Measurements from ENCODE around the gene KLF11. TPM values are rescaled to one million over a fixed set of nuclear protein-coding genes. Genes with fewer than 3 reads are reported as not detected.

The KLF11 gene
- total RNA-seq, 1 experiment from 2014 or later = 21.0 TPM

- TF ChIP-seq CTCF (IDR thresholded peaks at IDR 0.05; ENCODE audit: insufficient read depth in 1 of 2, low read depth in 1 of 2, low read length in 1 of 2, severe bottlenecking in 1 of 2, unreplicated experiment in 1 of 2) = no peak
- BruUV-seq (replicated peaks) = no TSS peak
- H3K36me3 Mint-ChIP-seq (ENCODE audit: insufficient read depth, unreplicated experiment) = no peaks in the 10 kb centered on the region
- H3K36me3 ChIP-seq (ENCODE audit: control insufficient read depth, insufficient read depth, low read length) = no peaks in the 10 kb centered on the region; the same call in 1 of the 2 replicates
- H3K9me3 ChIP-seq = no peaks in the 10 kb centered on the region
- no peaks in the 10 kb centered on the region for H3K4me1 Mint-ChIP-seq (ENCODE audit: low read depth, unreplicated experiment)
- H3K27me3 ChIP-seq (replicated peaks; ENCODE audit: control insufficient read depth, insufficient read depth, low read length) = no peaks in the 10 kb centered on the region
- no peaks in the 10 kb centered on the region for H3K27me3 Mint-ChIP-seq (ENCODE audit: insufficient read depth, unreplicated experiment)
- H3K4me3 Mint-ChIP-seq (ENCODE audit: unreplicated experiment) = no peak overlapping the region
- H3K9me3 Mint-ChIP-seq (ENCODE audit: unreplicated experiment) = no peaks in the 10 kb centered on the region
- CTCF ChIA-PET = interaction anchor here (1.0 to 1.2 kb wide), 2 partner anchors 23 to 91 kb away, joined by 3 to 4 read pairs; no protein-coding TSS in a partner anchor
- POLR2A ChIA-PET = no interaction called here
- no peak for DNase-seq
- no peak overlapping the region for H3K4me3 ChIP-seq (ENCODE audit: low read depth, low read length)
- H3K4me1 ChIP-seq = no peaks in the 10 kb centered on the region
- intact Hi-C loops (cut with micrococcal nuclease; ENCODE audit: unreplicated experiment) = no loop called here
- H3K27ac Mint-ChIP-seq (ENCODE audit: unreplicated experiment) = no peak overlapping the region
These were observed 36.9 kb upstream of the KLF11 start for GRCh38 chr2:10006236-10007161.

DNA sequence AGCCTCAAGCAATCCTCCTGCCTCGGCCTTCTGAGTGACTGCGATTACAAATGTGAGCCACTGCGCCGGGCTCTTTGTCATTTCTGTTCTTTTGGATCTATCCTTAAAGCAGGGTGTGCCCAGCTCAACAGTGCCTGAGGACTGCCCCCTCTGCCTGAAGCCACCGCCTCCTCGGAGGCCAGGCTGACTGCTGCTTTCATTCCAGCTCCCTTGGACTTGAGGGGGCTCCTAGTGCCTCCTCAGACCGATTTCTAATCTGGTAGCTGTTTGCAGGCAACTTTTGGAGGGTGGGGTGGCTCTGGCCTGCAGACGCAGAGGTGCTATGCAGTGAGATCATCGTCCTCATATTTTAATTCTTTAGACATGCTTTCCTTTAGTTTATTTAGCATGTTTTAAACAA, 35.9 kb upstream of the KLF11 start:
- no peaks in the 10 kb centered on the region for H3K4me1 ChIP-seq
- H3K4me1 Mint-ChIP-seq (ENCODE audit: low read depth, unreplicated experiment) = no peaks in the 10 kb centered on the region
- no peak overlapping the region for H3K4me3 ChIP-seq (ENCODE audit: low read depth, low read length)
- no peaks in the 10 kb centered on the region for H3K9me3 ChIP-seq
- H3K27ac Mint-ChIP-seq (ENCODE audit: unreplicated experiment) = no peak overlapping the region
- no peak for DNase-seq
- no TSS peak for BruUV-seq (replicated peaks)
- ChIA-PET CTCF (no interaction called here), POLR2A (no interaction called here)
- no peak for TF ChIP-seq CTCF (IDR thresholded peaks at IDR 0.05; ENCODE audit: insufficient read depth in 1 of 2, low read depth in 1 of 2, low read length in 1 of 2, severe bottlenecking in 1 of 2, unreplicated experiment in 1 of 2)
- H3K27me3 ChIP-seq (replicated peaks; ENCODE audit: control insufficient read depth, insufficient read depth, low read length) = no peaks in the 10 kb centered on the region
- intact Hi-C loops (cut with micrococcal nuclease; ENCODE audit: unreplicated experiment) = no loop called here
- H3K4me3 Mint-ChIP-seq (ENCODE audit: unreplicated experiment) = no peak overlapping the region
- no peaks in the 10 kb centered on the region for H3K36me3 Mint-ChIP-seq (ENCODE audit: insufficient read depth, unreplicated experiment)
- H3K36me3 ChIP-seq (ENCODE audit: control insufficient read depth, insufficient read depth, low read length) = no peaks in the 10 kb centered on the region; the same call in 1 of the 2 replicates
- no peaks in the 10 kb centered on the region for H3K27me3 Mint-ChIP-seq (ENCODE audit: insufficient read depth, unreplicated experiment)
- H3K9me3 Mint-ChIP-seq (ENCODE audit: unreplicated experiment) = no peaks in the 10 kb centered on the region

DNA sequence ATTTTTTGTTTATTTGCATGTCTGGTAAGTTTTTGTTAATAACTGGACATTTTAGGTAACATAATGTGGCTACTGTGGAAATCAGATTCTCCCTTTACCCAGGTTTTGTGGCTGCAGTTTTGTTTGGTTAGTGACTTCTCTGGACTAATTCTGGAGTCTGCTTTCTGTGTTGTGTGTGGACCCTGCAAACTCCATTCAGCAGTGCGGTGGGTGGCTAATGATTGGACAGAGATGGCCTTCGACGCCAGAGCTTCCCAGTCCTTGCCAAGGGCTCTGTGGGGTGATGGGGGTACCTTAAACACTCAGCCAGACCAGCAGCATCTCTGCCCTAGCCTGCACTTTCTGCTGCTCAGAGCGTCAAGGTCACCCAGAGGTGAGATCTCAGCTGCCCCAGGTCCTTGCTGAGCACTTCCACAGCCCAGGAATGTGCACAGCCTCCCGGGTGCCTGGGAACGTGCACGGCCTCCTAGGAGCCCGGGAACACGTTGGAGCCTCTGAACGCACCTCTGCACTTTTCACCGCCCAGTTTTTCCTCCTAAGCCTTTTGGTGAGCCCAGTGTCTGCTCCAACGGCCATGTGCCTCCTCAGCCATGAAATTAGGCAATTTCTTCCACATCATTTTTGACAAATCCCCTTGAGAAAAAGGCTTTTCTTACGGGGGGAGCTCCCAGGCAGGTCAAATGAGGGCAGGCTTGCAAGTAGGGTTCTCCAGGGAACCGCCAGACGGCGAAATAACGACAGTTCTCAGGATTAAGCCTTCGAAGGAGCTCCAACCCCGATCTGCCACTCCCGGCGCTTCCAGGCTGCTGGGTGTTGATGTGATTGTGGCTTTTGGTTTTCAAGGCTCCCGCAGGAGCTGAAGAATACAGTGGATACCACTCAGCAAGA, 35.2 kb upstream of the KLF11 start:
- DNase-seq = no peak
- BruUV-seq (replicated peaks) = no TSS peak
- H3K4me3 ChIP-seq (ENCODE audit: low read depth, low read length) = no peak overlapping the region
- Mint-ChIP-seq H3K4me3 (ENCODE audit: unreplicated experiment) (no peak overlapping the region), H3K27ac (ENCODE audit: unreplicated experiment) (no peak overlapping the region), H3K4me1 (ENCODE audit: low read depth, unreplicated experiment) (no peaks in the 10 kb centered on the region), H3K9me3 (ENCODE audit: unreplicated experiment) (no peaks in the 10 kb centered on the region), H3K27me3 (ENCODE audit: insufficient read depth, unreplicated experiment) (no peaks in the 10 kb centered on the region), H3K36me3 (ENCODE audit: insufficient read depth, unreplicated experiment) (no peaks in the 10 kb centered on the region)
- no peaks in the 10 kb centered on the region; the same call in 1 of the 2 replicates for H3K36me3 ChIP-seq (ENCODE audit: control insufficient read depth, insufficient read depth, low read length)
- POLR2A ChIA-PET = no interaction called here
- no peaks in the 10 kb centered on the region for H3K27me3 ChIP-seq (replicated peaks; ENCODE audit: control insufficient read depth, insufficient read depth, low read length)
- H3K9me3 ChIP-seq = no peaks in the 10 kb centered on the region
- no peaks in the 10 kb centered on the region for H3K4me1 ChIP-seq
- TF ChIP-seq CTCF (IDR thresholded peaks at IDR 0.05; ENCODE audit: insufficient read depth in 1 of 2, low read depth in 1 of 2, low read length in 1 of 2, severe bottlenecking in 1 of 2, unreplicated experiment in 1 of 2) = no peak
- intact Hi-C loops (cut with micrococcal nuclease; ENCODE audit: unreplicated experiment) = no loop called here
- CTCF ChIA-PET = interaction anchor here (0.6 kb wide), 1 partner anchor 21 kb away, joined by 3 read pairs; no protein-coding TSS in a partner anchor

All from Caco-2 (cell line).